Prostate gland (tissue), 2 donors: ENCODE results near the gene WDR64. TPM values are rescaled to one million over a fixed set of nuclear protein-coding genes. Genes with fewer than 3 reads are reported as not detected.

Source experiments
- DNase-seq: peaks from one replicate; pipeline ENCODE4 v3.0.0-alpha.2; 2019; ENCODE audit warnings: low spot score
- H3K27ac ChIP-seq, 2 donors: fragments of 200-600 bp; sonication (generic); 2 replicates each; pipeline ENCODE4 v1.5.1; 2017 to 2019
- H3K27me3 ChIP-seq: fragments of 200-600 bp; sonication (generic); replicated peaks from 2 replicates; pipeline ENCODE4 v1.5.1; 2019; ENCODE audit not compliant: insufficient read depth
- H3K36me3 ChIP-seq, 2 donors: fragments of 200-600 bp; sonication (generic); 1 replicate in 1 of 2; 2 replicates in 1 of 2; pipeline versions ENCODE4 v1.5.1 to v1.8.1; 2017 to 2019
- H3K4me1 ChIP-seq: fragments of 200-600 bp; sonication (generic); replicated peaks from 2 replicates; pipeline ENCODE4 v1.5.1; 2019
- H3K4me3 ChIP-seq, 2 donors: fragments of 200-600 bp; sonication (generic); 2 replicates each; pipeline ENCODE4 v1.5.1; 2017 to 2019
- H3K9me3 ChIP-seq: fragments of 200-600 bp; sonication (generic); 2 replicates; pipeline ENCODE4 v1.5.1; 2017
- POLR2A ChIP-seq: fragments of 450-650 bp; IDR thresholded peaks from one replicate; pipeline ENCODE4 v1.6.1; 2016; ENCODE audit warnings: antibody characterized with exemption, mild to moderate bottlenecking
- POLR2AphosphoS5 ChIP-seq: sonication (generic); formaldehyde crosslinking; IDR thresholded peaks from one replicate; pipeline ENCODE4 v1.6.1; 2017; ENCODE audit warnings: antibody characterized with exemption
- WGBS: methylation state at CpG from one replicate; pipeline ENCODE4 v1.1.5; 2018; 5-methylcytosine and 5-hydroxymethylcytosine counted together
- intact Hi-C: fragments of 100-400 bp; cut with DNase I; formaldehyde crosslinking; loops from one replicate; pipeline ENCODE4 v1.14.2; 2022
- total RNA-seq, 2 donors: library from RNA; depleted of rRNA; stranded (reverse); fragments of >200 nt; gene quantifications; one replicate each; pipeline ENCODE4 v1.1.0, GENCODE V29; 2016
- TF ChIP-seq, protein P1 (sequence below), 4 experiments: fragments of 200-600 bp in 2 of 4; fragments of 450-650 bp in 2 of 4; sonication (generic) in 2 of 4; IDR thresholded peaks; 1 replicate in 3 of 4; 2 replicates in 1 of 4; pipeline ENCODE4 v1.5.1; 2016 to 2019; ENCODE audit warnings: antibody characterized with exemption in 4 of 4, mild to moderate bottlenecking in 2 of 4, moderate library complexity in 2 of 4

Gene WDR64
- total RNA-seq, 2 donors from 2014 or later, result 0.91 TPM; not detected in 1

DNA sequence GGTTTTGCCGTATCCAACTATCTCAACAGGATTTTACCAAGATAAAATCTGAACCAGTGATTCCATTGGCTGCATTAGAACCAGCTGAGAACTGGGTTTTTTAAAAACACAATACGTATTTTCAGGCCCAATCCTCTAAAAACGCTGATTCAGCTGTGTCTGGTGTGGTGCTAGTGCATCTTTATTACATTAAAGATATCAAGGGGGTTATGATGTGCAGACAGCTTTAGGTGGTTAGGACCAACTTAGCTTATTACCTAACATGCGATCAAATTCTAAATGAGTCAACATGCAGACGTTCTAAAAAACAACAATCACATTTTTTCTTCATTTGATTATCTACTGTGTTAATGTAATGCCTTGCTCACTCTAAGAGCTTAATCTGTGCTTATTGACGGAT is 163.9 kb downstream of the WDR64 start:
- no peak for DNase-seq
- TF ChIP-seq POLR2AphosphoS5 (no peak), POLR2A (no peak)
- TF ChIP-seq, protein P1, sequence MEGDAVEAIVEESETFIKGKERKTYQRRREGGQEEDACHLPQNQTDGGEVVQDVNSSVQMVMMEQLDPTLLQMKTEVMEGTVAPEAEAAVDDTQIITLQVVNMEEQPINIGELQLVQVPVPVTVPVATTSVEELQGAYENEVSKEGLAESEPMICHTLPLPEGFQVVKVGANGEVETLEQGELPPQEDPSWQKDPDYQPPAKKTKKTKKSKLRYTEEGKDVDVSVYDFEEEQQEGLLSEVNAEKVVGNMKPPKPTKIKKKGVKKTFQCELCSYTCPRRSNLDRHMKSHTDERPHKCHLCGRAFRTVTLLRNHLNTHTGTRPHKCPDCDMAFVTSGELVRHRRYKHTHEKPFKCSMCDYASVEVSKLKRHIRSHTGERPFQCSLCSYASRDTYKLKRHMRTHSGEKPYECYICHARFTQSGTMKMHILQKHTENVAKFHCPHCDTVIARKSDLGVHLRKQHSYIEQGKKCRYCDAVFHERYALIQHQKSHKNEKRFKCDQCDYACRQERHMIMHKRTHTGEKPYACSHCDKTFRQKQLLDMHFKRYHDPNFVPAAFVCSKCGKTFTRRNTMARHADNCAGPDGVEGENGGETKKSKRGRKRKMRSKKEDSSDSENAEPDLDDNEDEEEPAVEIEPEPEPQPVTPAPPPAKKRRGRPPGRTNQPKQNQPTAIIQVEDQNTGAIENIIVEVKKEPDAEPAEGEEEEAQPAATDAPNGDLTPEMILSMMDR (IDR thresholded peaks at IDR 0.05), result no peak
- no peaks in the 10 kb centered on the region for H3K9me3 ChIP-seq
- no peaks in the 10 kb centered on the region for H3K4me1 ChIP-seq
- WGBS, result 85% methylated on average over 6 of the region's 6 CpGs
- H3K36me3 ChIP-seq, result no peaks in the 10 kb centered on the region
- H3K4me3 ChIP-seq, result no peak overlapping the region
- intact Hi-C loops, result no loop called here
- no peaks in the 10 kb centered on the region for H3K27me3 ChIP-seq
- no peak overlapping the region for H3K27ac ChIP-seq

DNA sequence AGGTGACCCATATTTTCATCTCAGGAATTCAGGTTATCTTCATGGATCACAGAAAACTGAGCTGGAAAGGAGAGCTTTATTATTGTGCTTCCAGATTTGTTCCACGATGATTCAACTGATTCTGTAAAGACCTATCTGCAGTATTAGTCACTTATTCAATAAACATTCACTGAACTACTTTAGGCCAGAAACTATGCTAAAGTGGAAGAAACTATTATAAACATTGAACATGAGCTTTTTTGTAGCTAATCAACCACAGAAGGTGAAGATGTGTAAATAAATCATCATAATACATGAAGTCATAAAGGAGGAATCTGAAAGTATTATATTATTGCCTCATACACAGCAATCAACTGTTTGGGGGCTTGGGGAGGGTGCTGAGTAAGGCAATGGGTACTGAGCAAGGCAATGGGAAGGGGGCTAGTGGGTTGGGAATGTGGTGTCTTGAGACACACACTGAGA is 165.3 kb downstream of the WDR64 start:
- 57% methylated on average over 1 of the region's 1 CpG for WGBS
- H3K4me1 ChIP-seq, result no peaks in the 10 kb centered on the region
- intact Hi-C loops, result no loop called here
- no peak overlapping the region for H3K27ac ChIP-seq
- TF ChIP-seq, protein P1 (IDR thresholded peaks at IDR 0.05), result no peak
- TF ChIP-seq POLR2A (no peak), POLR2AphosphoS5 (no peak)
- no peak overlapping the region for H3K4me3 ChIP-seq
- no peaks in the 10 kb centered on the region for H3K36me3 ChIP-seq
- DNase-seq, result no peak
- H3K9me3 ChIP-seq, result no peaks in the 10 kb centered on the region
- H3K27me3 ChIP-seq, result no peaks in the 10 kb centered on the region

DNA sequence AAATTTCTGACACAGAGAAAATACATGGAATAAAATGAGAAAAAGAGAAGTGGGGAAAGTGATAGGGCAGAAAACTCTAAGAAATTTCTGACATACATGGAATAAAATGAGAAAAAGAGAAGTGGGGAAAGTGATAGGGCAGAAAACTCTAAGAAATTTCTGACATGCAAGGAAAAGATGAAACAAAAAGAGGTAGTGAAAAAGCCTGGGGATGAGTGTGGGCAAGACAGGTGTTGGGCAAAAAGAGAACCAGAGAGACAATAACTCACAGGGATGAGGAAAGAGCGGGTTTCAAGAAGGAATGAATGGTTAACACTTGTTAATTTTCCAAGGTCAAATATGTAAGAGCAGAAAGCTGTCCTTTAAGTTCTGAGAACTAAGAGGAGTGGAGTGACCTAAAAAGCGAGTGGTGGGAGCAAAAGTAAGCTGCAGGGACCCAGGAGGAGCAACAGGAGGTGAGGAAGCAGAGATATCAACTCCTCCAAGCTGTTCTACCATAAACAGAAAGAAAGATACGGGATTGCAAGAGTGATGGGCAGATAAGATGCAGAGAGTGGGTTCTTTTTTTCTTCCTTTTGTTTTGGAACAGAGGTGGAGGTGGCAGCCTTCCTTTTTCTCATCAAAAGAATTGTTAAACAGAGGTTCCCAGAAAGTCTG is 166.0 kb downstream of the WDR64 start:
- Histone ChIP-seq H3K27ac (no peak overlapping the region), H3K9me3 (no peaks in the 10 kb centered on the region), H3K27me3 (no peaks in the 10 kb centered on the region), H3K4me1 (no peaks in the 10 kb centered on the region), H3K4me3 (no peak overlapping the region), H3K36me3 (no peaks in the 10 kb centered on the region)
- TF ChIP-seq POLR2AphosphoS5 (no peak), POLR2A (no peak)
- TF ChIP-seq, protein P1 (IDR thresholded peaks at IDR 0.05), result no peak
- no peak for DNase-seq
- WGBS, result 67% methylated on average over 3 of the region's 3 CpGs
- intact Hi-C loops, result no loop called here

DNA sequence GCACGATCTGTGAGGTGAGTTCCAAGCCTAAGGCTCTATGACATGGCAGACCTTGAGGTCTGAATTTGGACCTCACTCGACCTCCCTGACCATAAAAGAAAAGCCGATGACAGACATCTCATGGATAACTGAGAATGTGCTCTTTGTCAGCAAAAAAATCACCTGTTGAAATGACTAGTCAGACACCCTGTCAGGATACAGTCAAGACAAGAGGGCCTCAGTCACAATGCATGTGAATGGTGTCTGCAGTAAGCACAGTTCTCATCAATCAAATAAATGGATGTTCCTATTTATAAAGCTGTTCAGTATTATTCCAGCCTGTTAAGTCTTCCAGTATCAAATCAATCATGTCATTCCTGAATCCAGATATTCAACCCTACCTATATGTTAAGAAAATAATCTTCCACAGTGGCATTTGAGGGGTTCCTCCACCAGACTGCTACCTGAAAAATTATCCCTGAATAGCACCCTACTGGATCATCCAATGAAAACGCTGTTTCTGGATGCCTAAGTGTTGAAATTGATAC is 167.3 kb downstream of the WDR64 start:
- WGBS, result 82% methylated on average over 4 of the region's 4 CpGs
- H3K4me1 ChIP-seq, result no peaks in the 10 kb centered on the region
- no peaks in the 10 kb centered on the region for H3K36me3 ChIP-seq
- DNase-seq, result no peak
- no peak overlapping the region for H3K4me3 ChIP-seq
- TF ChIP-seq, protein P1 (IDR thresholded peaks at IDR 0.05), result no peak
- TF ChIP-seq POLR2A (no peak), POLR2AphosphoS5 (no peak)
- no peak overlapping the region for H3K27ac ChIP-seq
- H3K9me3 ChIP-seq, result no peaks in the 10 kb centered on the region
- H3K27me3 ChIP-seq, result no peaks in the 10 kb centered on the region
- intact Hi-C loops, result no loop called here

DNA sequence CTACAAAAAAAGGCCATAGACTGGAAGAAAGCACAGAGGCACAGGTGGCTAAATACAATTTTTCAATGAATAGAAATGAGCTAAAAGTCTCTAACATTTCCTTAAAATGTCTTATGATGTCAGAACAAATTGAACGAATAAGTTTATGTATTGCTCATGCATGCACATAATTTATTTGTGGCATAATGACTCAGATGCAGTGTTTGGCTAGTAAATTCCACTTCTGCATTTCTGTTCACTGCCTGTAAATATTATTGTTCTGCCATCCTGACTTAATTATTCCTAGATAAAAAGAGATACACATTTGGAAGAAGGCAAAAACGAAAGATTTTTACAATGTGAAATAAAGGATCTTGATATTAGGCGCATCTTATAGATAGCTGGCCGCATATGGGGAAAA is 169.3 kb downstream of the WDR64 start:
- no peaks in the 10 kb centered on the region for H3K9me3 ChIP-seq
- no peak for DNase-seq
- no peaks in the 10 kb centered on the region for H3K36me3 ChIP-seq
- no peak overlapping the region for H3K27ac ChIP-seq
- H3K4me3 ChIP-seq, result no peak overlapping the region
- intact Hi-C loops, result no loop called here
- TF ChIP-seq POLR2AphosphoS5 (no peak), POLR2A (no peak)
- TF ChIP-seq, protein P1 (IDR thresholded peaks at IDR 0.05), result no peak
- WGBS, result 84% methylated on average over 4 of the region's 4 CpGs
- no peaks in the 10 kb centered on the region for H3K27me3 ChIP-seq
- no peaks in the 10 kb centered on the region for H3K4me1 ChIP-seq
